ENCODE results near the gene ACTN4. TPM values are rescaled to one million over a fixed set of nuclear protein-coding genes. Genes with fewer than 3 reads are reported as not detected.

Gene ACTN4
- total RNA-seq, 1 donor from 2014 or later = 156 TPM

DNA sequence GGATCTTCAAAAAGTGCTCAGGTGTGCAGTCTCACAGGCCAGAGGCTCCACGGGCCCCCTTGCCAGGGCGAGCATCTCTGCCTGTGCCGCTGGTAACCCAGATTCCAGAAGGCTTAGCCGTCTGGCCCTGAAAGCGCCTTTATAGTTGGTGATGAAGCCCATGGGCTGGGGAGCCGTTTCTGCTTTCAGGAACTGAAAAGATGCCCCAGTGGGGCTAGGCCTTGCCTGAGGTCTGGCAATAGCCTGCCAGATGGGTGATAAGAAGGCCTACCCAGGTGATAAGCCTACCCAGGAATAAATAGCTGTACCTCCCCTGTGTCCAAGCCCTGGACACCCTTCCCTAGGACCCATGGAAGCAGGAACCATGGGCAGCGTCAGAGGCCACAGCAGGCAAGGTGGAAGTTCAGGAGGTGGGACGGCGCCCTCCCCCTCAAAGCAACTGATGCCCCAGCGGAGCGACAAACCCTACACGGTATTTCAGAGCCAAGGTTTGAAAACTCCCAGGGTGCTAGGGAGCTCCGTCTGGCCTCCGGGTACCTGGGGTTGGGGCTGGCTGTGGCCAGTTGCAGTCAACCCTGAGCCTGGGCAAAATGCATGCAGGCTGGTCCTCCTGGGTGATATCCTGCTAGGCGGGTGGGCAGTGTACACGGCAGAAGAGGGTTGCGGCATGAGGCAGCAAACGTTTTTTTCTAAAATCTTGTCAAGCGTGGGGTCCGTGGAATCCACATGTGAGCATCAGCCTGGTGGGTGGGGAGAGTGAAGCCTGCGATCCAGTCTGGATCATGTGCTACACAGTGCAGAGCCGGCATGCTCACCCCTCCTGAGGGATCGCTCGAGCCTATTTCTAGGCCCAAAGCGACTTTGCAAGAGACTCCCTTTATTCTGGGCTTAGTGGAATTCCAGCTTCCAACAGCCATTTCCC lies 45.3 kb downstream of the ACTN4 start:
- no peak for DNase-seq (ENCODE audit: low spot score)
- no peak for ATAC-seq

DNA sequence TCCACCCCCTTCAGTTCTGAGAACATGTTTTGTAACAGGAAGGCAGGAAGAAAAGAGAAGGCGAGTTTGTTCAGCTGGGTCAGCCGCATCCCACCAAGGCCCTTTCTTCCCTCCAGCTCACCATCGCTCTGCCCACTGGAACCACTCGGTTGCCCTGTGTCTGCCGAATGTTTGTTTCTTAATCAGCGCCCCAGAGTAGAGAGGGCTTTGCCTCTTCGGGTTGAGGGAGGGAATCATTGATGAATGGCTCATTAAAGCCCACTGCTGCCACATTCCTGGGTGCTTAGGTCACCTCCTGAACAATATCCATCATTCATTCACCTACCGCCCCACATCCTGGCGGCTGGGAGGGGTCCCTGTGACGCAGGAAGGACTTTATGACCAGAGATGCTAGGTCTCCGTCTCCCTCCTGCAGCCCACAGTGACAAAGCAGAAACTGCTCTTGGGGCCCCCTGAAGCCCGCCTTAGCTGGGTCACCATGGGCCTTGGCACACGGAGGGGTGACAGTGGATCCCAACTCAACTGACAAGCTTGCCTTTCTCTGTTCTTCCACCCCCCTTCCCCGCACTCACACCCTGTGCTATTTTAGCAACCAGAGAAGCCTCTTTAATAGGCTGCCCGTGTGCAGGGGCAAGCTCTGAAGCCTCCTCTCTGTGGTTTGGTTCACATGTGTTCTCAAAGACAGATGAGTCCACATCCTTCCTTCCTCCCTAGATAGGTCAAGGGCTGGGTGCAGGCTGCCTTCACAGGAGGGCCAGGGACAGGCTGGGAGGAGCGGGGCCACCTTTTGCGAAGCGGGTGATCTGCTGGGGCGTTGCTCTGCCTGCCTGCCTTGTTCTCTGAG lies 46.2 kb downstream of the ACTN4 start:
- no peak for DNase-seq (ENCODE audit: low spot score)
- peak; percentile 6 for ATAC-seq

DNA sequence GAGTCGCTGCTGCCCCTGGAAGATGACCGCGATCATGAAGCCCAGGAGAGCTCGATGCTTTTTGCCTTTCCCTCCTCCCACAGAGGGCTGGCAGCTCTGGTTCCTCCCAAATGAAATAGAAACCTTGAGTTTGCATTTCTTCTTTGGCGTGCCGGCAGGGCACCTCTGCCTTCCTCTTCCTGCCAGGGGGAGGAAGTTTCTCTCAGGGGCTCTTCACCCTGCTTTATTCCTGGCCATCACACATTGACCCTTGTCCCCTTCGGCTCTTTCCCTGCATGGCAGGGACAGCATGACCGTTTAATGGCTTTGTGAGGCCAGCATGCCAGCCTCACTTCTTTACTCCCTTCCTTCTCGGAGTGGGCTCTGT lies 47.9 kb downstream of the ACTN4 start:
- DNase-seq (ENCODE audit: low spot score) (no peak), ATAC-seq (peak; percentile 68)

DNA sequence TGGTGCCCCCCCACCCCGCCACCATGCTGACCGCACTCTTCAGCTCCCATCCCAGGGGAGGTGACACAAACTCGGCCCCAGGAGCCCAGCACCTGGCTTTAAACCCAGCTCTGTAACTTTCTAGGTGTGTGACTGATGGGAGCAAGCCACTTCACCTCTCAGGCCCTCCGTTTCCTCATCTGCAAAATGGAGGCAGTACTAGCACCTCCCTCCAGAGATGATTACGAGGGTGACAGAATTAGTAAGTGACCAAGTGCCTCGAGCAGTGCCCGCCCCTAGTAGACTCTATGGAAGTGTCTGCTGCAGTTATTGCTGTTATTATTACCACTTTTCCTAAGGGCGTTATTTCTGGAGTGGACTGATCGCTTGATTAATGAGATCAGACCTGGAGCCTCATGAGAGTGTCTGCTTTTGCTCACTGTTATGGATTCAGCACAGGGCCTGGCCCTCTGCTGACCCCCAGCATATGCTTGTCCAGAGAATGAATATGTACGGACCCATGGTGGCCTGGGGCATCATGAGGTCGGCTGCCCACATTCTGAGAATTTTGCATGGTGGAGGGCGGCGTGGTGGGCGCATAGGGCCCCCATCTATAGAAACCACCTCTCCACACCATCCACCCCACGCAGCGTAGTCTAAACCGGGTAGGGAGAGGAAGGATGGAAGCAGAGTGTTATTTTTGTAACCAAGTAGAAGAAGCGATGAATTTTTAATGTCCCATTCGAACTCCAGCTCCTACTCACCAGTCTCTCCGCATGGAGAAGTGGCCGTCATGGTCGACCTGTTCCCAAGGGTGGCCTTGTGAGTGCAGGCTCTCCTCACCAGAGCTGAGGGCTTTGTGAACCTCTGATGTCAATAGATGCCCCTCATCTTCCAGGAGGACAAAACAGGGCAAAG lies 48.6 kb downstream of the ACTN4 start:
- no peak for DNase-seq (ENCODE audit: low spot score)
- ATAC-seq = no peak

DNA sequence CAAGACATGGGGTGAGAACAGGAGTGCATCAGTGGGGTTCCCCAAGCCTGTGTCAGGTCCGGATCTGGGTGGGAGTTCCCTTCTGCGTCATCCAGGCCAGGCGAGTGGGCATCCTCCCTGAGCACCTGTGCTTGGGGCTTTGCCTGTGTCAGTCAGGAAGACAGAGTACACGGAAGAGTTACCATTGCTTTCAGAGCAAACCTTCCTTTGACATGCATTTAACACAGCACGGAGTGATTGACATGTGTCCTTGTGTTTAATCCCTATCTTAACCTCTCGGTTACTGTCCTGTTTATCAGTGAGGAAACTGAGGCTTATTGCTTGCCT lies 49.2 kb downstream of the ACTN4 start:
- ATAC-seq (no peak), DNase-seq (ENCODE audit: low spot score) (no peak)

DNA sequence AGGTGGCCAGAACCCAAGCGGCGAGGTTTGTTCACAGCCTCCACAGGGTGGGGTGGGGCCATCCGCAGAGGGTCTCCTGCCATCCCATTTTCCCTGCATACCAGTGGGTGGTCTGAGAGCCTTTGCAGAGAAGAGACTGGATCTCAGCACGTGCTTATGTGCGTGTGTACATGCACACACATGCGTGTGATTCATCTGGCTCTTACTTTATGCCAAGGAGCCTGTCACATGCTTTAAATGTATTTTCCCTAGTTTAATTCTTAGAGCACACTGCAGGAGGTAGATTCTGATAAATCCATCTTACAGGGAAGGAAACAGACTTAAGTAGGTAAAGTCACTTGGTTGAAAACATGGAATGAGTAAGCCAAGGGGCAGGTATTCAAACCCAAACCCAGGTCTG lies 49.7 kb downstream of the ACTN4 start:
- DNase-seq (ENCODE audit: low spot score) (no peak), ATAC-seq (no peak)

DNA sequence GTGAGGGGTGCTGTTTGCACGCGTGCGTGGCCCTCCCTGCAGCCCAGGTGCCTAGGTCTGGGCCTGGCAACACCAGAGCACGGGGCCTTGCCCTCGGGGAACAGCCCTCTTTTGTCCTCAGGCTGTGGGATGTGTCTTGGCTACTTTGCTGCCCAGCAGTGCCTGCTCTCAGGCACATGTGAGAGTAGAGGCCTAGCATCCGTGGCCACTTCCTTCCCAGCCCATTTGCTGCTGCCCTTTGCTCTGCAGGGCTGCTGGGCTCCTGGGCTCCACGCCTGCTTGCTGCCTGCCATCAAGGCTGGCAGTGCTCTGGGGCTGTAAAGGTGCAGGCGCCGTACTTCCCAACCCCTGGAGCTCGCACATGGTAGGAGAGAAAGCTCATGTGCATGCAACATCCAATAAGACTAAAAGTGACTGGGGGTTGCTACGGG lies 50.2 kb downstream of the ACTN4 start:
- no peak for ATAC-seq
- no peak for DNase-seq (ENCODE audit: low spot score)

DNA sequence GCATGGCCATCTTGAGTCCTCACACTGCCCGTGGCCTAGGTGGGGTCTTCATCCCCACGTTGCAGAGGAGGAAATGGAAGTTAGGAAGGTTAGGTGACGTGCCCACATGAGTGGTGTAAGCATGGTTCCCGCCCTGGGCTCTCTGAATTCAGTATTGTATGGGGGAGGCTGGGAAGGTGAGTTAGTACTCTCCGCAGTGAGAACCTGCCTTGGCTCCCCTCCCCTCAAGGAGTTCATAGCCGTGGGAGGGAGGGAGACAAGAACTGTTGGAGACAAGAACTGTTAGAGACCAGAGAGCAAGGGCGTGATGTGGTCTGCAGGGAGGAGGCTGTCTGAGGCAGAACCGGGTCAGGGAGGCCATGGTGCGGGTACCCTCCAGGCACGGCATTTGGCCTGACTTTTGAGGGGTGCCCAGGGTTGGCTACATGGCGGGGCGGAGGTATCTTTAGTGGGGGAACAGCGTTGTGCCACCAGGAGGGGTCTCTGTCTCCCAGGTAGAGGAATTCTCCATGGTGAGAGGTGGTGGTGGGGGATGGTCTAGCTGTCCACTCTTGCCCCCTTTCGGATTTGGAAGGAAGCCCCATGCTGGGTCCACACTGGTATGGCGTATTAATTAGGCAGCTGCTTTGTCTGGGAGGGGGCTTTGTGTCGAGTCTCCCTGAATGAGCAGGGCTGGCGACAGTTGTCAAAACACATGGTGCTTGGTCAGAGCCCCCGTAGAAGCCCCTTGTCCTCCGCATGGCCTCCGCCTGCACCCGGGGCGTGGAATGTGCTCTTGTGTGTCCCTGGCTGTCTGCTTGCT lies 51.0 kb downstream of the ACTN4 start:
- ATAC-seq (no peak), DNase-seq (ENCODE audit: low spot score) (no peak)

DNA sequence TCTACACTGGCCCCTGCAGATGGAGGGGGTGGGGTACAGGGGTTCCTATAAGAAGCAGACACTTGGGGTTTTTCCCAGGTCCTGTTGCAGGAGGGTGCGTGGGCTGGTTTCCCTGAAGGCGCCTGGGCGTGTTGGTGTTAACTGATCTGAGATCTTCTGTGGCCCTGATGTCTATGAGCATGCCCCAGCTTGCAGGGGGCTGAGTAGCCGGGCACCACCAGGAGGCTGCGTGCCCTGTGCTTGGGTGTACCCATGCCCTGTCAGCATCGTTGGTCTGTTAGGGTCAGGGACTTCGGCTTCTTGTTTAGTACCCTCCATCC lies 51.5 kb downstream of the ACTN4 start:
- no peak for ATAC-seq

DNA sequence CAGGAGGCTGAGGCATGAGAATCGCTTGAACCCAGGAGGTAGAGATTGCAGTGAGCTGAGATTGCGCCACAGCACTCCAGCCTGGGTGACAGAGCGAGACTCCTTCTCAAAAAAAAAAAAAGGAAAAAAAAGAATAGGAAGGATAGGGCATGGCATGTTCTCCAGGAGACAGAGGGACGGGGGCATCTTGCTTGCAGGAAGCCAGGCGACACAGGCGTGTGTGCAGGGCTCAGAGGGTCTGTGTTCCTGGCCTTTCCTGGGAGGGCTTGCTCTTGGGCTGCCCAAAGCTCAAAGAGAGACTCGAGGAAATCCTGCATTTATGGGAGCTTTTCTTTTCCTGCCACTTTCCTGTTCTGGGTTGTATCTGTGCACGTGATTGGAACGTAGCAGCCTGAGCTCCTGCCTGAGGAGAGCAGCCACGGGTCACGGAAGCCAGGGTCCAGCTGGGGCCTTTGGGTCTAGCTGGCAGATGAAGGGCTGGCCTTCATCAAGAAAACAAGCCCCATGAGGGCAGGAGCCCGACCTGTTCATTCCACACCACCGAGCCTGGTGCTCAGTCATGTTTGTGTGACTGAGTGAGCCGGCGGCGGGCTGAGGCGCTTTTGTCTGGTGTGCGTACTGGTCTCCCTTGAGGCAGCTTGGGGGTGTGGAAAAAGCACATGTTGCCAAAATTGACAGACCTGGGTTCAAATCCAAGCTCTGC lies 52.3 kb downstream of the ACTN4 start:
- no peak for ATAC-seq
- DNase-seq (ENCODE audit: low spot score) = no peak

More for the DNA sequence above, 51.5 kb downstream of the ACTN4 start:
- no peak for DNase-seq (ENCODE audit: low spot score)

DNA sequence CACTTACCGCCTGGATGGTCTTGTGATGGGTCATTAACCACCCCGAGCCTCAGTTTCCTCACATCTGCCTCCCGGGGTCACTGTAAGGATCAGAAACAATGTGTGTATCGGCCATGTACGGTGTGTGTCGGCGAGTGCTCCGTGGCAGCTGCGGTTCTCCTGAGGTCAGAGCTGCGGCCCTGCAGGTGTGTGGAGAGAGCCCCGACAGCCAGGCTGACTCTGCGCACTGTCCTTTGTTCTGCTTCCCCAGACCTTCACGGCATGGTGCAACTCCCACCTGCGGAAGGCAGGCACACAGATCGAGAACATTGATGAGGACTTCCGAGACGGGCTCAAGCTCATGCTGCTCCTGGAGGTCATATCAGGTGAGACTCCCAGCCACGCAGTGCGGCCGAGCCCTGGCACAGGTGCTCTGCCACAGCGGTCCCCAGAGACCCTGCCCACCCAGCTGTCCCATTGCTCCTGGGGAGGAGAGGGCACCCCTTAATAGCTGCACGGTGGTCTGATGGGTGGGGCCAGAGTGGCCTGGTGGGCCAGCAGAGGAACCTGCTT lies 53.0 kb downstream of the ACTN4 start:
- ATAC-seq (peak; percentile 4), DNase-seq (ENCODE audit: low spot score) (no peak)

DNA sequence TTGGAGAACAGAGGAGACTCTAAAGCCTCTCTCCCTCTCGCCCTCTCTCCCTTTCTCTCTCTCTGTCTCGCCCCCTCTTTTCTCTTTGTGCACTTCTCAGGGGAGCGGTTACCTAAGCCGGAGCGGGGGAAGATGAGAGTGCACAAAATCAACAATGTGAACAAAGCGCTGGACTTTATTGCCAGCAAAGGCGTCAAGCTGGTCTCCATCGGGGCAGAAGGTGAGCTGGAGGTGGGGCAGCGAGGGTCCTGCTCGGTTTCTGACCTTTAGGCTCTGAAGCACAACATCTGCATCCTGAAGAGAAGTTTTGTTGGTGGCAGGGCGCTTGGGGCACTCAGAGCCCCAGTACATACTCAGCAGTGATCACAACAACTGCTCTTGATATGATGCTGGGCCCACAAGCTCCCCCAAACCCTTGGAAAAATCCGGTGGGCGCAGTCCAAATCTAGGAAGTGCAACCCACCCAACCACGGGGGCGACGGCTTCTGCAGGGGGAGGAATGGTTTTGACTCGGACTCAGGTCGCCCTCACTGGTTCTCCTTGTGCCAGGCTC lies 53.5 kb downstream of the ACTN4 start:
- ATAC-seq (peak; percentile 3), DNase-seq (ENCODE audit: low spot score) (no peak)

DNA sequence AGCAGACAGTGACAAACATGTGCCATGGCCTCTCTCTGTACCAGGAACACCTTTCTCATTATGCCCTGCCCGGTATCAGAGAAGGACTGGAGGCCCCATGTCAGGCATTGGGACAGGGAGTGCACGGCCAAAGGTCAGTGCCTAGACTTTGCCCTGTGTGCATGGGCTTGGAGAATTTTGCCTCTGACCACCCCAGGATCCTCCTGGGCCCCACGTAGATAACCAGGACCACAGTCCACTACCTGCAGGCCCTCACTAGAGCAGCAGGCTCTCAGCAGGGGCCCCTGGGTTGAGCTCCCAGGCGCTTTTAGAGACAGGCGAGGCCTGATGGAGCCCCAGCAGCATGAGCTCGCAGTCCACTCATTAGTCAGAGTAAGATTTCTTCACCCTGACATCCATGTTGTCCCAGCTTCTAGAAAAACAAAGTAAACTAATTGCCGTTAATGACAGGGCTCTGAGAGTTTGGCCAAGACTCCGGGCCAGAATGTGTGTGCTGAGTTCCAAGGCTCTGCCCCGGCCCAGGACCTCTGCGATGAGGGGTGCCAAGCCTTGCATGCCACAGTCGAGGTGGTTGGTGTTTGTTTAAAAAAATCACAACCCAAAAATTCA lies 54.1 kb downstream of the ACTN4 start:
- ATAC-seq (peak; percentile 78), DNase-seq (ENCODE audit: low spot score) (peak; percentile 86)

DNA sequence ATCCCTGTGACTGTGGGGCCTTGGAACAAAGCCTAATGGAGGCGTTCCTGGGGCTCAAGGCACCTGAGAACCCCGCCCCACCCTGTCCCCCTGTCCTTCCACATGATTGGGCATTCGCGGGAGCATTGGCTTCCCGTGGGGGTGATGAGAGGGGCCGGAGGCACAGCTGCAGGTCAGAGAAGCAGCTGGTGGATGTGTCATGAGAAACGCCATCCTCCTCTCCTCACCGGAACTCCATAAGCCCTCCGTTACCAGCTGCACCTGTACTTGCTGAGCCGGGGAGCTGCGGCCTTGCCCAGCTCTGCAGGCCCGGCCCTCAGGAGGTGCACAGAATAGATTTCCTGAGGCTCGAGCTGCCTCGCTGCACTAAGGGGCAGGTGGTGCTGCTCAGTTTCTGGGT lies 54.8 kb downstream of the ACTN4 start:
- ATAC-seq (no peak), DNase-seq (ENCODE audit: low spot score) (no peak)

DNA sequence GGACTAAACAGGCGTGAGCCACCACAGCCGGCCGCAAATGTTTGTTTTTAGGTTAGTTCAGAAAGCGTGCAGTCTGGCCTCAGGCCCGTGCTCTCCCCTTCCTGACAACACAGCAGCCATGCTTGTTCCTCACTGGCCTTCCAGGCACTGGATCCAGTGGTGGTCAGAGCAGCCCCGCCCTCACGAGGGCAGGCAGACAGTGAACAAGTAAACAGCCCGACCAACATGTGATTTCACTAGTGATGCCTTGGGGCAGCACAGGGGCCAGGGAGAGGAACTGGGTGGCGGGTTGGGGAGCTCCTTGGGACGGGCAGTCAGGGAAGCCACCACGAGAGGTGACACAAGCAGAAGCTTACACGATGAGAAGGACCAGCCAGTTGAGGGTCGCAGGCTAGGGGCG lies 56.1 kb downstream of the ACTN4 start:
- no peak for DNase-seq (ENCODE audit: low spot score)
- no peak for ATAC-seq

DNA sequence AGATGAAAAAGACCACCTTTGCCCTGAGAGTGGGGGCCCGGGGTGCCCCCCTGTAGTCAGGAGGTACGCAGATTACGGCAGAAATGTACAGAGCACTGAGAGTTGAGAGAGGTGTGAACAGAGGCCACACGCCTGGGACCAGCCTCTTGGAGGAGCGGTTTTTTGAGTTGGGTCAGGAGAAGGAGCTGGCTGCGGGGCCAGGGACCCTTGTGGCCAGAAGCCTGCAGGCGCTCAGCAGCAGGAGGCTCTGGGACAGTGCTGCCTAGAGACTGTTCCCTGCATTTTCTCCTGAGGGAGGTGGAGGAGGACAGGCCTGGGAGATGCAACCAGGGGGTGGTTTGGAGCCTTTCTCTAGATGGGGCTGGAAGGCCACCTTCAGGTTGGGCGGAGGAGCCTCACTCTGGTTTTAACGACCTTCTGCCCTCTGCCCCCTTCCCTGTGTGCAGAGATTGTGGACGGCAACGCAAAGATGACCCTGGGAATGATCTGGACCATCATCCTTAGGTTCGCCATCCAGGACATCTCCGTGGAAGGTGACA lies 57.1 kb downstream of the ACTN4 start:
- DNase-seq (ENCODE audit: low spot score) (no peak), ATAC-seq (no peak)

DNA sequence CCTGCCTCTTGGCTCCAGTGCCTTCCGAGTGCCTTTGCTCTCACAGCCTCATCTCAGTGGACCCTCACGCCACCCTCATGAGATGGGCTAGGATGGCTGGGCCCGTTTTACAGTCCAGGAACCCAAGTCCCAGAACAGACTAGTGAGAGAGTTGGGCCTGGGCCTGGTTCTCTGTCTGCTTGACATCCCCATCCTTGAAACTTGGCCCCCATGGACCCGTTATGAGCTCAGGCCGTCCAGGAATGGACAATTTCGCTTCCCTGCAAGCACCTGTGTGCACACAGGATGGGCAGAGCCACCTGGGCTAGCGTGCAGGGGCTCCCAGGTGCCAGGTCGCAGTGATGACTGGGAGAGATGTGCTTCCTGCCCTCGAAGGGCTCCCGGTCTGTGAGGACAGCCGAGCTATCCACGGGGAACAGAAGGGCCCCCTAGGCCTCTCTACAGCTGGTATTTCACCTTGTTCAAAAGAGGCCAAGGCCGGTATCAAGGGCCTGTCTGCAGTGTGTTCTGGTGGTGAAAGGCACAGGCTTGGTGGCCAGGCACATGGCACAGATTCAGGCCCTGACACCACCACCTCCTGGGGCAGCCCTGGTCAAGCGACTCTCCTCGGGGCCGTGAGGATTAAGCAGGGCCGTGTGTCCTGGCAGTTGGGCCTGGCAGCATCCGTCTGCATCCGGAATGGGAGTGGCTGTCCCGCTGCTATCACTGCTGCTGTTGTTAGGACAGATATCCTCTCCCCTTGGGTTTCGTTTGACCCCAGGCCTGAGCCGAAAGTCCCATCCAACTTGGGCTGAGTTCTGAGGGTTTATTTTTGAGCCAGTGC lies 58.0 kb downstream of the ACTN4 start:
- no peak for ATAC-seq

More for the DNA sequence above, 58.0 kb downstream of the ACTN4 start:
- no peak for DNase-seq (ENCODE audit: low spot score)
